Activated T-cell treated with anti-CD3 and anti-CD28 coated beads, Interleukin-2, amount 50 U/mL, for 24 hours (primary cell): ENCODE measurements around the gene CD22.

Source experiments
- DNase-seq: peaks from one replicate; pipeline ENCODE4 v3.0.0-alpha.2; 2020
- H3K27ac Mint-ChIP-seq: 2 replicates; pipeline ENCODE4 v1.8.0; 2020; ENCODE audit warnings: mild to moderate bottlenecking, mixed read lengths
- H3K27me3 Mint-ChIP-seq: 2 replicates; pipeline ENCODE4 v1.8.0; 2020; ENCODE audit warnings: mixed read lengths
- H3K36me3 Mint-ChIP-seq: 2 replicates; pipeline ENCODE4 v1.8.0; 2020; ENCODE audit warnings: low read depth, mixed read lengths
- H3K4me1 Mint-ChIP-seq: 2 replicates; pipeline ENCODE4 v1.8.0; 2020; ENCODE audit warnings: low read depth, mixed read lengths
- H3K4me3 Mint-ChIP-seq: 2 replicates; pipeline ENCODE4 v1.8.0; 2020; ENCODE audit warnings: mild to moderate bottlenecking, moderate library complexity, mixed read lengths
- H3K9me3 Mint-ChIP-seq: 2 replicates; pipeline ENCODE4 v1.8.0; 2020; ENCODE audit warnings: mixed read lengths

CD22 gene

DNA sequence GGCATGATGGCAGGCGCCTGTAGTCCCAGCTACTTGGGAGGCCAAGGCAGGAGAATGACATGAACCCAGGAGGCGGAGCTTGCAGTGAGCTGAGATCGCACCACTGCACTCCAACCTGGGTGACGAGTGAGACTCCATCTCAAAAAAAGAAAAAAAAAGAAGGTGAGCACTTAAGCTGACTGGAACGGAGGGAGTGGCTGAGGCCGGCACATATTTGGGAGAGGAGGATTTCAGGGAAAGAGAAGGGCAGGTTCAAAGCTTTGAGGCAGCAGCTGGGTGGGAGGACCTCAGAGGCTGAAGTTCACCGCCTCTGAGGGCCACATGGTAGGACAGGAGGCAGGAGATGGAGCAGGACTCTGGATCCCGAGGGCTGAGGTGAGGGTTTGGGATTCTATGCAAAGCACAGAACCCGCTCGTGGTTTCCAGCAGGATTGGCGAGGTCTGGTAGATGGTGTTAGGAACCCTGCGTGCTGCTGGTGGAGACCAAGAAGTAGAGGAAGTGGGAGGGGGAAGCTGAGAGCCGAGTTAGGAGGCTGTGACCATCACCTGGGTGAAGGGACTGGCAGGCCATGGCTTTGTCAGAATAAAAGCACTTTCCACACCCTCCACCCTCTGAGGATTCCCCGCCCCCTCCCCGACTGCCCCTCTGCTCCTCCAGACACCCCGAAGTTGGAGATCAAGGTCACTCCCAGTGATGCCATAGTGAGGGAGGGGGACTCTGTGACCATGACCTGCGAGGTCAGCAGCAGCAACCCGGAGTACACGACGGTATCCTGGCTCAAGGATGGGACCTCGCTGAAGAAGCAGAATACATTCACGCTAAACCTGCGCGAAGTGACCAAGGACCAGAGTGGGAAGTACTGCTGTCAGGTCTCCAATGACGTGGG, 8.4 kb downstream of the CD22 start:
- no peak overlapping the region for H3K4me3 Mint-ChIP-seq
- H3K27me3 Mint-ChIP-seq, result peaks cover 2% of the 10 kb centered on the region
- H3K4me1 Mint-ChIP-seq, result peaks cover 22% of the 10 kb centered on the region
- no peaks in the 10 kb centered on the region for H3K36me3 Mint-ChIP-seq
- no peak overlapping the region for H3K27ac Mint-ChIP-seq
- no peaks in the 10 kb centered on the region for H3K9me3 Mint-ChIP-seq
- DNase-seq, result no peak

- H3K36me3 Mint-ChIP-seq, result no peaks in the 10 kb centered on the region
- no peaks in the 10 kb centered on the region for H3K9me3 Mint-ChIP-seq
- H3K27me3 Mint-ChIP-seq, result peaks cover 2% of the 10 kb centered on the region
- no peak overlapping the region for H3K27ac Mint-ChIP-seq
- H3K4me3 Mint-ChIP-seq, result no peak overlapping the region
- H3K4me1 Mint-ChIP-seq, result peaks cover 17% of the 10 kb centered on the region
- DNase-seq, result no peak
Measured at GRCh38 chr19:35337984-35338296, 9.0 kb downstream of the CD22 start.

DNA sequence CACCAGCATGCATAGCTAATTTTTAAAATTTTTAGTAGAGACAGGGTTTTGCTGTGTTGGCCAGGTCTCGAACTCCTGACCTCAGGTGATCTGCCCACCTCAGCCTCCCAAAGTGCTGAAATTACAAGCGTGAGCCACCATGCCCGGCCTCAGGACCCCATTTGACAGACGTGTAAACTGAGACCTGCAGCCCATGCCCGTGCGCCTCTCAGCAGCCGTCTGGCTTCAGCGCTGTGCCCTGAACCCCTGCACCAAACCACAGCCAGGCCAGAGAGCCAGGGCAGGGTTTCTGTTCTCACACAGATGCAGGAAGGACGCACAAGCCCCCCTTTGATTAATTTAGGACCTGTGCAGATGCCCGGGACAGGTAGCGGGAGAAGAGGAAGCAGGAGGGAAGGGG, 11.4 kb downstream of the CD22 start:
- Mint-ChIP-seq H3K27me3 (peaks cover 2% of the 10 kb centered on the region), H3K9me3 (no peaks in the 10 kb centered on the region), H3K4me3 (no peak overlapping the region), H3K4me1 (peaks cover 2% of the 10 kb centered on the region), H3K27ac (no peak overlapping the region), H3K36me3 (no peaks in the 10 kb centered on the region)
- no peak for DNase-seq

DNA sequence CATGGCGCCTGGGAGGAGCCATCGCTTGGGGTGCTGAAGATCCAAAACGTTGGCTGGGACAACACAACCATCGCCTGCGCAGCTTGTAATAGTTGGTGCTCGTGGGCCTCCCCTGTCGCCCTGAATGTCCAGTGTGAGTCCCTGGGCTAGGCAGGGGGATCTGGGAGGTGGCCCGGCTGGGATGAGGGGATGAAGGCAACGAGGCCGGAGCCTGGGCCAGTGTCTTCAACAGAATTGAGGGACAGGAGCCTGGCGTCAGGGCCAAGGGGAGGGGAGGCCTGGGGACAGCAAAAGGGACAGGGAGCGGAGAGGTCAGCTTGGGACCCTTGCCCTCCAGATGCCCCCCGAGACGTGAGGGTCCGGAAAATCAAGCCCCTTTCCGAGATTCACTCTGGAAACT, 12.0 kb downstream of the CD22 start:
- Mint-ChIP-seq H3K27ac (no peak overlapping the region), H3K4me1 (peaks cover 8% of the 10 kb centered on the region), H3K9me3 (no peaks in the 10 kb centered on the region), H3K27me3 (peaks cover 6% of the 10 kb centered on the region), H3K36me3 (no peaks in the 10 kb centered on the region), H3K4me3 (no peak overlapping the region)
- no peak for DNase-seq

GRCh38 chr19:35341565-35342225, 12.7 kb downstream of the CD22 start:
- no peaks in the 10 kb centered on the region for H3K9me3 Mint-ChIP-seq
- H3K27ac Mint-ChIP-seq, result no peak overlapping the region
- DNase-seq, result no peak
- H3K4me3 Mint-ChIP-seq, result no peak overlapping the region
- H3K36me3 Mint-ChIP-seq, result no peaks in the 10 kb centered on the region
- peaks cover 4% of the 10 kb centered on the region for H3K27me3 Mint-ChIP-seq
- peaks cover 15% of the 10 kb centered on the region for H3K4me1 Mint-ChIP-seq

- Mint-ChIP-seq H3K36me3 (no peaks in the 10 kb centered on the region), H3K27ac (no peak overlapping the region), H3K4me3 (no peak overlapping the region), H3K9me3 (no peaks in the 10 kb centered on the region), H3K4me1 (peaks cover 22% of the 10 kb centered on the region), H3K27me3 (peaks cover 4% of the 10 kb centered on the region)
- DNase-seq, result no peak
Measured at GRCh38 chr19:35342430-35342829, 13.4 kb downstream of the CD22 start.

GRCh38 chr19:35344511-35345031, 15.6 kb downstream of the CD22 start:
- Mint-ChIP-seq H3K36me3 (no peaks in the 10 kb centered on the region), H3K27me3 (peaks cover 4% of the 10 kb centered on the region)
- DNase-seq, result no peak

DNA sequence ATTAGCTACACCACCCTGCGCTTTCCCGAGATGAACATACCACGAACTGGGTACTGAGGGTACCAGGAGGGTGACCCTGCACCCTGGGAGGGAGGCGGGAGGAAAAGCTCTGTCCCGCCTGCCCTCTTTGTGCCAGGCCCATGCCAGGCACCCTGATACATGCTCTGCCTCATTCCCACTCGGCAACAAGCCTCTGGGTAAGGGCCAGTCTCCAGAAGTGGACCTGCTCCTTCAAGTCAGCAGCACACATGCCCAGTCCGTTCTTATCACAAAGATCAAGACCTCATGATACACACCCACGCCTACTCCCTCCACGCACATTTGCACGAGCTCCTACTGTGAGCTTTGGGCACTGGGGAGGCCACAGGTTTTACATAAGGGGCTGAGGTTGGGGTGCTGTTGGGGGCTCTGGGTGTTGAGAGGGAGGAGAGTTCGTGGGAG, 16.7 kb downstream of the CD22 start:
- no peak for DNase-seq
- Mint-ChIP-seq H3K4me1 (peaks cover 44% of the 10 kb centered on the region), H3K9me3 (no peaks in the 10 kb centered on the region), H3K36me3 (no peaks in the 10 kb centered on the region), H3K27me3 (peaks cover 4% of the 10 kb centered on the region), H3K4me3 (peak overlapping the region; percentile 70), H3K27ac (peak overlapping the region; percentile 94)

More at GRCh38 chr19:35344511-35345031, 15.6 kb downstream of the CD22 start:
- Mint-ChIP-seq H3K4me3 (no peak overlapping the region), H3K4me1 (peaks cover 43% of the 10 kb centered on the region), H3K27ac (no peak overlapping the region), H3K9me3 (no peaks in the 10 kb centered on the region)

GRCh38 chr19:35346193-35347052, 17.4 kb downstream of the CD22 start:
- no peaks in the 10 kb centered on the region for H3K36me3 Mint-ChIP-seq
- no peaks in the 10 kb centered on the region for H3K9me3 Mint-ChIP-seq
- peaks cover 44% of the 10 kb centered on the region for H3K4me1 Mint-ChIP-seq

DNA sequence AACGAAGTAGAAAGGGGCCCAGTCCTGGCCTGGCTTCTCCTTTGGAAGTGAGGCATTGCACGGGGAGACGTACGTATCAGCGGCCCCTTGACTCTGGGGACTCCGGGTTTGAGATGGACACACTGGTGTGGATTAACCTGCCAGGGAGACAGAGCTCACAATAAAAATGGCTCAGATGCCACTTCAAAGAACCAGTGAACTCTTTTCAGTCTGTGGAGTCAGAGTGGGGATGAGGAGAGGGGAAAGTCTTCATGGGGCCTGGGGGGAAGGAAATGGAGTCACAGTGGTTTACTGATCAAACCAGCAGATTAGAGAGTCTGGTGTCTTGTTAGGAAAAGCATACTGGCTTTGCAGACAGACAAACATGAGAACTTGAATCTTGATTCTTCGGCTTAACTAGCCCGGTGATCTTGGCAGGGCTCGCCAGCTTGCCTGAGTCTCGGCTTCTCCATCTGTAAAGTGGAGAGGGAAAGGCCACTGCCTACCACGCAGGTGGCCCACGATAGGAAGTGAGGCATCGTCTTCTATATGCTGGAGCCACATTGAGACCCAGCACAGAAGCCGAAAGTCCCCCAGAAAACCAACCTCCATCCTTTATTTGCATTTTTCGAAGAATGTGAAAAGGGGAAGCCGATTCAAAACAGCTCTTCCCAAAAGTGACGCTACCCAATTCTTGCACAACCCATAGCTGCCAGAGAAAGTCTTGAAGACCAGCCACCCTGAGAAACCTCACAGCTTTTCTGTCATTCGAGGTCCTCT, 18.4 kb downstream of the CD22 start, which contains the start of gene FFAR1:
FFAR1 (plus strand) TSS at position 732 of the 759 bp plus-strand sequence. CDS start 3,650 bp downstream, outside the sequence.
- H3K27ac Mint-ChIP-seq, result peak within 1 kb of the TSS; percentile 94
- H3K4me3 Mint-ChIP-seq, result peak within 1 kb of the TSS; percentile 70
- H3K36me3 Mint-ChIP-seq, result no peaks in the 10 kb centered on the region
- H3K27me3 Mint-ChIP-seq, result peaks cover 4% of the 10 kb centered on the region
- DNase-seq, result peak; percentile 77
- H3K4me1 Mint-ChIP-seq, result peaks cover 44% of the 10 kb centered on the region
- no peaks in the 10 kb centered on the region for H3K9me3 Mint-ChIP-seq

More at GRCh38 chr19:35346193-35347052, 17.4 kb downstream of the CD22 start:
- Mint-ChIP-seq H3K27me3 (peaks cover 4% of the 10 kb centered on the region), H3K27ac (peak overlapping the region; percentile 94), H3K4me3 (peak overlapping the region; percentile 70)
- peak; percentile 77 for DNase-seq

GRCh38 chr19:35347930-35348298, 18.9 kb downstream of the CD22 start:
- Mint-ChIP-seq H3K36me3 (no peaks in the 10 kb centered on the region), H3K4me1 (peaks cover 49% of the 10 kb centered on the region)

GRCh38 chr19:35348911-35349611, 20.1 kb downstream of the CD22 start:
- DNase-seq, result peak; percentile 29
- H3K4me1 Mint-ChIP-seq, result peaks cover 51% of the 10 kb centered on the region
- H3K27me3 Mint-ChIP-seq, result peaks cover 4% of the 10 kb centered on the region
- no peaks in the 10 kb centered on the region for H3K36me3 Mint-ChIP-seq
- peak overlapping the region; percentile 2 for H3K27ac Mint-ChIP-seq
- no peaks in the 10 kb centered on the region for H3K9me3 Mint-ChIP-seq
- H3K4me3 Mint-ChIP-seq, result no peak overlapping the region

More at GRCh38 chr19:35347930-35348298, 18.9 kb downstream of the CD22 start:
- no peak for DNase-seq
- H3K4me3 Mint-ChIP-seq, result peak overlapping the region; percentile 70
- peaks cover 4% of the 10 kb centered on the region for H3K27me3 Mint-ChIP-seq
- H3K9me3 Mint-ChIP-seq, result no peaks in the 10 kb centered on the region
- peak overlapping the region; percentile 94 for H3K27ac Mint-ChIP-seq
